Measurements from ENCODE around the gene COPG2. TPM values are rescaled to one million over a fixed set of nuclear protein-coding genes. Genes with fewer than 3 reads are reported as not detected.

Gene COPG2, protein sequence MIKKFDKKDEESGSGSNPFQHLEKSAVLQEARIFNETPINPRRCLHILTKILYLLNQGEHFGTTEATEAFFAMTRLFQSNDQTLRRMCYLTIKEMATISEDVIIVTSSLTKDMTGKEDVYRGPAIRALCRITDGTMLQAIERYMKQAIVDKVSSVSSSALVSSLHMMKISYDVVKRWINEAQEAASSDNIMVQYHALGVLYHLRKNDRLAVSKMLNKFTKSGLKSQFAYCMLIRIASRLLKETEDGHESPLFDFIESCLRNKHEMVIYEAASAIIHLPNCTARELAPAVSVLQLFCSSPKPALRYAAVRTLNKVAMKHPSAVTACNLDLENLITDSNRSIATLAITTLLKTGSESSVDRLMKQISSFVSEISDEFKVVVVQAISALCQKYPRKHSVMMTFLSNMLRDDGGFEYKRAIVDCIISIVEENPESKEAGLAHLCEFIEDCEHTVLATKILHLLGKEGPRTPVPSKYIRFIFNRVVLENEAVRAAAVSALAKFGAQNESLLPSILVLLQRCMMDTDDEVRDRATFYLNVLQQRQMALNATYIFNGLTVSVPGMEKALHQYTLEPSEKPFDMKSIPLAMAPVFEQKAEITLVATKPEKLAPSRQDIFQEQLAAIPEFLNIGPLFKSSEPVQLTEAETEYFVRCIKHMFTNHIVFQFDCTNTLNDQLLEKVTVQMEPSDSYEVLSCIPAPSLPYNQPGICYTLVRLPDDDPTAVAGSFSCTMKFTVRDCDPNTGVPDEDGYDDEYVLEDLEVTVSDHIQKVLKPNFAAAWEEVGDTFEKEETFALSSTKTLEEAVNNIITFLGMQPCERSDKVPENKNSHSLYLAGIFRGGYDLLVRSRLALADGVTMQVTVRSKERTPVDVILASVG
- total RNA-seq (41.0 and 41.9 TPM in 2 replicates), polyA plus RNA-seq (3.0 and 6.7 TPM in 2 replicates)

- 2% methylated on average over 39 of the region's 103 CpGs for WGBS (ENCODE audit: low lambda C conversion rate, missing lambda C conversion rate)
These were observed at the start of gene COPG2 for GRCh38 chr7:130668258-130669084. COPG2 (minus strand) TSS chr7:130668748; CDS start chr7:130668668, 80 bp downstream.

GRCh38 chr7:130712416-130712815, 43.9 kb upstream of the COPG2 start:
- no peaks in the 10 kb centered on the region for H3K27me3 ChIP-seq
- H3K27ac ChIP-seq, result no peak overlapping the region
- H3K9me3 ChIP-seq (ENCODE audit: low read depth), result no peaks in the 10 kb centered on the region
- no peaks in the 10 kb centered on the region for H3K79me2 ChIP-seq
- H3K4me3 ChIP-seq, result no peak overlapping the region
- H3K36me3 ChIP-seq (replicated peaks; ENCODE audit: insufficient read depth, low read depth), result no peaks in the 10 kb centered on the region
- H2AFZ ChIP-seq, result no peak overlapping the region
- no peak overlapping the region for H3K4me2 ChIP-seq
- no peaks in the 10 kb centered on the region for H4K20me1 ChIP-seq (ENCODE audit: insufficient read depth, poor library complexity, severe bottlenecking)
- no peaks in the 10 kb centered on the region for H3K4me1 ChIP-seq (ENCODE audit: insufficient read depth)
- H3K9me2 ChIP-seq (replicated peaks; ENCODE audit: insufficient read depth), result no peaks in the 10 kb centered on the region
- TF ChIP-seq EZH2 (IDR thresholded peaks at IDR 0.05; ENCODE audit: borderline replicate concordance) (no peak), EZH2phosphoT487 (IDR thresholded peaks at IDR 0.05; ENCODE audit: low read depth, severe bottlenecking, unreplicated experiment) (no peak)
- TF ChIP-seq, protein P1, sequence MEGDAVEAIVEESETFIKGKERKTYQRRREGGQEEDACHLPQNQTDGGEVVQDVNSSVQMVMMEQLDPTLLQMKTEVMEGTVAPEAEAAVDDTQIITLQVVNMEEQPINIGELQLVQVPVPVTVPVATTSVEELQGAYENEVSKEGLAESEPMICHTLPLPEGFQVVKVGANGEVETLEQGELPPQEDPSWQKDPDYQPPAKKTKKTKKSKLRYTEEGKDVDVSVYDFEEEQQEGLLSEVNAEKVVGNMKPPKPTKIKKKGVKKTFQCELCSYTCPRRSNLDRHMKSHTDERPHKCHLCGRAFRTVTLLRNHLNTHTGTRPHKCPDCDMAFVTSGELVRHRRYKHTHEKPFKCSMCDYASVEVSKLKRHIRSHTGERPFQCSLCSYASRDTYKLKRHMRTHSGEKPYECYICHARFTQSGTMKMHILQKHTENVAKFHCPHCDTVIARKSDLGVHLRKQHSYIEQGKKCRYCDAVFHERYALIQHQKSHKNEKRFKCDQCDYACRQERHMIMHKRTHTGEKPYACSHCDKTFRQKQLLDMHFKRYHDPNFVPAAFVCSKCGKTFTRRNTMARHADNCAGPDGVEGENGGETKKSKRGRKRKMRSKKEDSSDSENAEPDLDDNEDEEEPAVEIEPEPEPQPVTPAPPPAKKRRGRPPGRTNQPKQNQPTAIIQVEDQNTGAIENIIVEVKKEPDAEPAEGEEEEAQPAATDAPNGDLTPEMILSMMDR (IDR thresholded peaks at IDR 0.05; ENCODE audit: poor library complexity), result no peak
- no peak for DNase-seq (ENCODE audit: low spot score)
- 23% methylated on average over 3 of the region's 3 CpGs for WGBS (ENCODE audit: low lambda C conversion rate, missing lambda C conversion rate)

More at GRCh38 chr7:130668258-130669084, at the start of gene COPG2:
- Histone ChIP-seq H3K27ac (peak within 1 kb of the TSS; percentile 95), H3K36me3 (replicated peaks; ENCODE audit: insufficient read depth, low read depth) (no peaks in the 10 kb centered on the region), H3K9me3 (ENCODE audit: low read depth) (no peaks in the 10 kb centered on the region), H3K4me1 (ENCODE audit: insufficient read depth) (peaks cover 5% of the 10 kb centered on the region), H3K4me2 (peak within 1 kb of the TSS; percentile 82), H3K79me2 (no peaks in the 10 kb centered on the region), H2AFZ (peak within 1 kb of the TSS; percentile 97), H3K9me2 (replicated peaks; ENCODE audit: insufficient read depth) (no peaks in the 10 kb centered on the region), H4K20me1 (ENCODE audit: insufficient read depth, poor library complexity, severe bottlenecking) (no peaks in the 10 kb centered on the region), H3K27me3 (no peaks in the 10 kb centered on the region), H3K4me3 (peak within 1 kb of the TSS; percentile 96)
- DNase-seq (ENCODE audit: low spot score), result peak; percentile 95
- TF ChIP-seq EZH2 (IDR thresholded peaks at IDR 0.05; ENCODE audit: borderline replicate concordance) (no peak), EZH2phosphoT487 (IDR thresholded peaks at IDR 0.05; ENCODE audit: low read depth, severe bottlenecking, unreplicated experiment) (no peak)
- TF ChIP-seq, protein P1 (IDR thresholded peaks at IDR 0.05; ENCODE audit: poor library complexity), result no peak

DNA sequence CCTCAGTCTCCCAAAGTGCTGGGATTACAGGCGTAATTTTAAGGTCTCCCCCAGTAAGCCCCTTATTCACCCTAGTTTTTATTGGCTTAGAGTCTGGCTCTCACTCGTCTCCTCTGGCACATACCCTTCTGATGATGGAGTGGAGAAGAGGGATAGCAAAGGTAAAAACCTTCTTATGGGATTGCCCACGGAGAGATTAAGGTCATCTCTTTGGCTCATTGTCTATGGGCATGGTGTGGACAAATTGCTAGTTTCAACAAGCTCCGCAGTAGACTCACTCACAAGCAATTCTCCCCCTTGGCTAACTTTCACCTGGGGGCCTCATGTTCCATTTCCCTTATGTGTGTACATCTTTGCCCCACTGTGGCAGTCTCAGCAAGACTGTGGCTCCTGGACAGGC, 40.2 kb upstream of the COPG2 start:
- H2AFZ ChIP-seq, result no peak overlapping the region
- WGBS (ENCODE audit: low lambda C conversion rate, missing lambda C conversion rate), result 89% methylated on average over 4 of the region's 4 CpGs
- no peaks in the 10 kb centered on the region for H3K36me3 ChIP-seq (replicated peaks; ENCODE audit: insufficient read depth, low read depth)
- H3K27ac ChIP-seq, result no peak overlapping the region
- H3K9me3 ChIP-seq (ENCODE audit: low read depth), result no peaks in the 10 kb centered on the region
- no peaks in the 10 kb centered on the region for H4K20me1 ChIP-seq (ENCODE audit: insufficient read depth, poor library complexity, severe bottlenecking)
- TF ChIP-seq EZH2phosphoT487 (IDR thresholded peaks at IDR 0.05; ENCODE audit: low read depth, severe bottlenecking, unreplicated experiment), result no peak
- no peak for TF ChIP-seq EZH2 (IDR thresholded peaks at IDR 0.05; ENCODE audit: borderline replicate concordance)
- TF ChIP-seq, protein P1 (IDR thresholded peaks at IDR 0.05; ENCODE audit: poor library complexity), result no peak
- no peaks in the 10 kb centered on the region for H3K79me2 ChIP-seq
- H3K27me3 ChIP-seq, result no peaks in the 10 kb centered on the region
- no peaks in the 10 kb centered on the region for H3K9me2 ChIP-seq (replicated peaks; ENCODE audit: insufficient read depth)
- no peak overlapping the region for H3K4me3 ChIP-seq
- H3K4me2 ChIP-seq, result no peak overlapping the region
- no peaks in the 10 kb centered on the region for H3K4me1 ChIP-seq (ENCODE audit: insufficient read depth)
- no peak for DNase-seq (ENCODE audit: low spot score)

Data from hepatocyte (in vitro differentiated cells).